IMR-90 (cell line): ENCODE measurements around the gene ODF2. TPM values are rescaled to one million over a fixed set of nuclear protein-coding genes. Genes with fewer than 3 reads are reported as not detected.

Experiments
- ATAC-seq: fragments of 200-7000 bp; cut with Tn5 transposase; 2 replicates; pipeline ENCODE4 v1.9.1; 2020; ENCODE audit warnings: low read depth, mild to moderate bottlenecking, moderate library complexity
- BruUV-seq: library from RNA; stranded (reverse); fragments of 400-500 nt; replicated peaks from 2 replicates; lab custom pipeline; 2021; lab: Mats Ljungman, UMichigan
- CTCF ChIA-PET: fragments of 300-600 bp; formaldehyde crosslinking; extraction: SDS; loops from one replicate; lab custom pipeline; 2021; ENCODE audit warnings: antibody characterized with exemption; lab: Yijun Ruan, JAX
- POLR2A ChIA-PET: fragments of 300-600 bp; sonication (Branson Sonifier 250); formaldehyde crosslinking; loops from one replicate; lab custom pipeline; 2022; ENCODE audit warnings: antibody characterized with exemption; ENCODE audit not compliant: unreplicated experiment; lab: Charles Lee
- DNase-seq: peaks from one replicate; pipeline ENCODE4 v3.0.0; 2013
- H2AFZ ChIP-seq: replicated peaks from 2 replicates; pipeline ENCODE3; 2013; ENCODE audit warnings: low read length, mild to moderate bottlenecking; ENCODE audit not compliant: poor library complexity
- H2AK5ac ChIP-seq: 2 replicates; pipeline ENCODE4 v1.6.1; 2013; ENCODE audit warnings: low read depth, low read length, inconsistent platforms
- H2AK9ac ChIP-seq: replicated peaks from 2 replicates; pipeline ENCODE3; 2013; ENCODE audit warnings: mild to moderate bottlenecking, low read depth, low read length, moderate library complexity; ENCODE audit not compliant: poor library complexity
- H2BK120ac ChIP-seq: 2 replicates; pipeline ENCODE4 v1.6.1; 2013; ENCODE audit warnings: low read depth, low read length, inconsistent platforms
- H2BK15ac ChIP-seq: 3 replicates; pipeline ENCODE4 v1.6.1; 2013; ENCODE audit warnings: low read depth, low read length, inconsistent platforms
- H2BK20ac ChIP-seq: 2 replicates; pipeline ENCODE4 v1.6.1; 2013; ENCODE audit warnings: low read depth, mild to moderate bottlenecking, inconsistent platforms, low read length, moderate library complexity
- H2BK5ac ChIP-seq: 2 replicates; pipeline ENCODE4 v1.6.1; 2013; ENCODE audit warnings: mild to moderate bottlenecking, low read depth, low read length, inconsistent platforms; ENCODE audit not compliant: poor library complexity, severe bottlenecking
- H3K14ac ChIP-seq: replicated peaks from 2 replicates; pipeline ENCODE4 v1.6.1; 2013; ENCODE audit warnings: low read depth, low read length, inconsistent platforms
- H3K18ac ChIP-seq: 2 replicates; pipeline ENCODE4 v1.6.1; 2013; ENCODE audit warnings: low read depth, low read length, control low read depth
- H3K23ac ChIP-seq: 2 replicates; pipeline ENCODE4 v1.6.1; 2013; ENCODE audit warnings: low read depth, low read length, inconsistent platforms
- H3K27ac ChIP-seq: 2 replicates; pipeline ENCODE4 v1.5.1; 2013; ENCODE audit warnings: mild to moderate bottlenecking, control low read depth, low read length; ENCODE audit not compliant: insufficient read depth
- H3K27me3 ChIP-seq: 2 replicates; pipeline ENCODE4 v1.6.1; 2013; ENCODE audit warnings: low read length; ENCODE audit not compliant: control insufficient read depth, insufficient read depth
- H3K36me3 ChIP-seq: 2 replicates; pipeline ENCODE4 v1.6.1; 2013; ENCODE audit warnings: low read length, mixed read lengths; ENCODE audit not compliant: control insufficient read depth, insufficient read depth
- H3K4ac ChIP-seq: 2 replicates; pipeline ENCODE4 v1.6.1; 2013; ENCODE audit warnings: low read depth, low read length, inconsistent platforms
- H3K4me1 ChIP-seq: 2 replicates; pipeline ENCODE4 v1.6.1; 2013; ENCODE audit warnings: low read length, mixed read lengths; ENCODE audit not compliant: control insufficient read depth, insufficient read depth
- H3K4me2 ChIP-seq: 2 replicates; pipeline ENCODE4 v1.6.1; 2013; ENCODE audit warnings: low read depth, mild to moderate bottlenecking, control low read depth, low read length, moderate library complexity
- H3K4me3 ChIP-seq: 2 replicates; pipeline ENCODE4 v1.5.1; 2013; ENCODE audit warnings: low read depth, mild to moderate bottlenecking, control low read depth, low read length, moderate library complexity; ENCODE audit not compliant: insufficient read depth
- H3K56ac ChIP-seq: 2 replicates; pipeline ENCODE4 v1.6.1; 2013; ENCODE audit warnings: low read length, inconsistent platforms; ENCODE audit not compliant: insufficient read depth; ENCODE audit errors: extremely low read depth
- H3K79me1 ChIP-seq, 2 experiments: 2 replicates each; pipeline ENCODE4 v1.6.1; 2013; ENCODE audit warnings: low read length in 2 of 2, inconsistent platforms in 1 of 2, low read depth in 1 of 2
- H3K9ac ChIP-seq: 2 replicates; pipeline ENCODE4 v1.6.1; 2013; ENCODE audit warnings: low read depth, low read length, control low read depth
- H3K9me1 ChIP-seq: 2 replicates; pipeline ENCODE4 v1.6.1; 2013; ENCODE audit warnings: low read length, inconsistent platforms; ENCODE audit not compliant: insufficient read depth
- H3K9me3 ChIP-seq: 2 replicates; pipeline ENCODE4 v1.6.1; 2013; ENCODE audit warnings: low read length; ENCODE audit not compliant: control insufficient read depth, insufficient read depth
- H4K20me1 ChIP-seq: 2 replicates; pipeline ENCODE4 v1.6.1; 2013; ENCODE audit warnings: low read length, inconsistent platforms; ENCODE audit not compliant: insufficient read depth
- H4K5ac ChIP-seq: 2 replicates; pipeline ENCODE4 v1.6.1; 2013; ENCODE audit warnings: mild to moderate bottlenecking, low read depth, low read length, control low read depth
- H4K8ac ChIP-seq, 2 experiments: 2 replicates each; pipeline ENCODE4 v1.6.1; 2013; ENCODE audit warnings: low read depth in 2 of 2, low read length in 2 of 2, control low read depth in 1 of 2, inconsistent platforms in 1 of 2
- H4K91ac ChIP-seq: 2 replicates; pipeline ENCODE4 v1.6.1; 2013; ENCODE audit warnings: low read depth, low read length, inconsistent platforms; ENCODE audit not compliant: insufficient read depth
- NFE2L2 ChIP-seq: fragments of 150-350 bp; IDR thresholded peaks from 2 replicates; pipeline ENCODE4 v1.6.1; 2016; ENCODE audit warnings: low read depth, mild to moderate bottlenecking, low read length
- POLR2A ChIP-seq: IDR thresholded peaks from 2 replicates; pipeline ENCODE4 v1.6.1; 2012; ENCODE audit warnings: mild to moderate bottlenecking, low read depth, low read length
- WGBS, 2 experiments: methylation state at CpG; one replicate each; pipeline versions ENCODE4 v1.1.5 to v1.1.7; 2013; ENCODE audit warnings: missing lambda C conversion rate in 2 of 2; ENCODE audit not compliant: insufficient read length in 1 of 2; ENCODE audit errors: extremely low coverage in 2 of 2; 5-methylcytosine and 5-hydroxymethylcytosine counted together
- dilution Hi-C: fragments of 300-500 bp; cut with HindIII; formaldehyde crosslinking; loops from one replicate; pipeline ENCODE4 v1.14.3; 2018; ENCODE audit warnings: low sequenced_read_pairs; ENCODE audit not compliant: unreplicated experiment
- in situ Hi-C: fragments of 300-500 bp; cut with MboI; formaldehyde crosslinking; loops from 3 replicates; pipeline ENCODE4 v1.14.3; 2019; ENCODE audit warnings: low sequenced_read_pairs, inconsistent platforms, mixed read lengths
- intact Hi-C: fragments of 100-400 bp; cut with micrococcal nuclease; formaldehyde crosslinking; loops from 2 replicates; pipeline ENCODE4 v1.10.0; 2022
- polyA plus RNA-seq, 3 experiments: library from polyadenylated mRNA; depleted of rRNA; stranded (reverse); fragments of >200 nt; gene quantifications; 2 replicates each; pipeline ENCODE4 v1.2.3, GENCODE V29; 2012; ENCODE audit warnings: low replicate concordance in 1 of 3
- total RNA-seq: library from RNA; depleted of rRNA; stranded (reverse); fragments of >200 nt; gene quantifications from 2 replicates; pipeline ENCODE4 v1.2.3, GENCODE V29; 2012

Gene ODF2
- total and polyA plus RNA-seq, 2 of the 4 experiments (the other 2 are of a cell fraction) = 40.2 to 46.4 TPM

GRCh38 chr9:128485414-128485855 lies 29.6 kb downstream of the ODF2 start:
- Histone ChIP-seq H3K9me3 (no peaks in the 10 kb centered on the region), H3K27ac (no peak overlapping the region), H3K27me3 (no peaks in the 10 kb centered on the region), H4K20me1 (no peaks in the 10 kb centered on the region), H2BK120ac (no peak overlapping the region), H2BK5ac (no peak overlapping the region), H3K4me1 (no peaks in the 10 kb centered on the region), H3K4ac (no peak overlapping the region), H3K23ac (no peak overlapping the region), H2BK20ac (no peak overlapping the region), H2AK5ac (no peak overlapping the region), H4K8ac (no peak overlapping the region), H3K14ac (no peak overlapping the region), H2BK15ac (no peak overlapping the region), H3K36me3 (peaks cover 44% of the 10 kb centered on the region), H3K9ac (no peak overlapping the region), H3K56ac (no peak overlapping the region), H3K4me2 (no peak overlapping the region), H3K9me1 (peaks cover 7% of the 10 kb centered on the region; the same call in 1 of the 2 replicates), H3K4me3 (no peak overlapping the region), H2AK9ac (no peak overlapping the region), H2AFZ (no peak overlapping the region), H3K18ac (no peak overlapping the region), H4K91ac (no peak overlapping the region), H3K79me1 (no peaks in the 10 kb centered on the region; a peak in 1 of 4 replicates), H4K5ac (no peak overlapping the region)
- ChIA-PET CTCF (interaction anchor here (0.6 kb wide), 1 partner anchor 28 kb away, joined by 3 read pairs; no protein-coding TSS in a partner anchor), POLR2A (no interaction called here)
- dilution Hi-C loops = no loop called here
- BruUV-seq = no TSS peak
- DNase-seq = no peak
- no CpG with 5 or more reads among the region's 7 CpGs for WGBS, 2 experiments
- intact Hi-C loops = no loop called here
- ATAC-seq = no peak
- no peak for TF ChIP-seq POLR2A
- TF ChIP-seq NFE2L2 = no peak
- in situ Hi-C loops = no loop called here
